ENCODE measurements around the gene CUBN.

CUBN gene

GRCh38 chr10:17047908-17048307 lies 81.7 kb downstream of the CUBN start:
- no peaks in the 10 kb centered on the region for H3K27me3 ChIP-seq (ENCODE audit: control insufficient read depth, insufficient read depth, low read length)
- no peak overlapping the region for H3K9ac ChIP-seq (ENCODE audit: low read depth, low read length)
- H3K4me1 ChIP-seq (ENCODE audit: control insufficient read depth, insufficient read depth, low read length), result no peaks in the 10 kb centered on the region
- H3K9me3 ChIP-seq (ENCODE audit: control insufficient read depth, insufficient read depth, low read length), result no peaks in the 10 kb centered on the region
- H3K4me3 ChIP-seq (ENCODE audit: low read depth, low read length), result no peak overlapping the region
- H3K36me3 ChIP-seq (ENCODE audit: control insufficient read depth, insufficient read depth, low read length), result no peaks in the 10 kb centered on the region

GRCh38 chr10:17046989-17047388 lies 82.6 kb downstream of the CUBN start:
- no peak overlapping the region for H3K4me3 ChIP-seq (ENCODE audit: low read depth, low read length)

GRCh38 chr10:17043586-17043985 lies 86.0 kb downstream of the CUBN start:
- Histone ChIP-seq H3K36me3 (ENCODE audit: control insufficient read depth, insufficient read depth, low read length) (no peaks in the 10 kb centered on the region), H3K9me3 (ENCODE audit: control insufficient read depth, insufficient read depth, low read length) (no peaks in the 10 kb centered on the region), H3K4me3 (ENCODE audit: low read depth, low read length) (no peak overlapping the region)

More at GRCh38 chr10:17046989-17047388, 82.6 kb downstream of the CUBN start:
- Histone ChIP-seq H3K9me3 (ENCODE audit: control insufficient read depth, insufficient read depth, low read length) (no peaks in the 10 kb centered on the region), H3K4me1 (ENCODE audit: control insufficient read depth, insufficient read depth, low read length) (no peaks in the 10 kb centered on the region), H3K9ac (ENCODE audit: low read depth, low read length) (no peak overlapping the region), H3K36me3 (ENCODE audit: control insufficient read depth, insufficient read depth, low read length) (no peaks in the 10 kb centered on the region), H3K27me3 (ENCODE audit: control insufficient read depth, insufficient read depth, low read length) (no peaks in the 10 kb centered on the region)

GRCh38 chr10:17041626-17042520 lies 87.7 kb downstream of the CUBN start:
- Histone ChIP-seq H3K4me1 (ENCODE audit: control insufficient read depth, insufficient read depth, low read length) (no peaks in the 10 kb centered on the region), H3K9me3 (ENCODE audit: control insufficient read depth, insufficient read depth, low read length) (no peaks in the 10 kb centered on the region), H3K9ac (ENCODE audit: low read depth, low read length) (no peak overlapping the region), H3K36me3 (ENCODE audit: control insufficient read depth, insufficient read depth, low read length) (no peaks in the 10 kb centered on the region), H3K27me3 (ENCODE audit: control insufficient read depth, insufficient read depth, low read length) (no peaks in the 10 kb centered on the region), H3K4me3 (ENCODE audit: low read depth, low read length) (no peak overlapping the region)

More at GRCh38 chr10:17043586-17043985, 86.0 kb downstream of the CUBN start:
- Histone ChIP-seq H3K9ac (ENCODE audit: low read depth, low read length) (no peak overlapping the region), H3K4me1 (ENCODE audit: control insufficient read depth, insufficient read depth, low read length) (no peaks in the 10 kb centered on the region), H3K27me3 (ENCODE audit: control insufficient read depth, insufficient read depth, low read length) (no peaks in the 10 kb centered on the region)

- no peaks in the 10 kb centered on the region for H3K36me3 ChIP-seq (ENCODE audit: control insufficient read depth, insufficient read depth, low read length)
- no peaks in the 10 kb centered on the region for H3K9me3 ChIP-seq (ENCODE audit: control insufficient read depth, insufficient read depth, low read length)
- H3K4me3 ChIP-seq (ENCODE audit: low read depth, low read length), result no peak overlapping the region
- H3K27me3 ChIP-seq (ENCODE audit: control insufficient read depth, insufficient read depth, low read length), result no peaks in the 10 kb centered on the region
- no peak overlapping the region for H3K9ac ChIP-seq (ENCODE audit: low read depth, low read length)
- H3K4me1 ChIP-seq (ENCODE audit: control insufficient read depth, insufficient read depth, low read length), result no peaks in the 10 kb centered on the region
Observed at GRCh38 chr10:17038627-17039026, 91.0 kb downstream of the CUBN start.

GRCh38 chr10:17037910-17038309 lies 91.7 kb downstream of the CUBN start:
- Histone ChIP-seq H3K36me3 (ENCODE audit: control insufficient read depth, insufficient read depth, low read length) (no peaks in the 10 kb centered on the region), H3K9me3 (ENCODE audit: control insufficient read depth, insufficient read depth, low read length) (no peaks in the 10 kb centered on the region), H3K4me3 (ENCODE audit: low read depth, low read length) (no peak overlapping the region), H3K27me3 (ENCODE audit: control insufficient read depth, insufficient read depth, low read length) (no peaks in the 10 kb centered on the region), H3K9ac (ENCODE audit: low read depth, low read length) (no peak overlapping the region), H3K4me1 (ENCODE audit: control insufficient read depth, insufficient read depth, low read length) (no peaks in the 10 kb centered on the region)

GRCh38 chr10:17035446-17035845 lies 94.2 kb downstream of the CUBN start:
- no peaks in the 10 kb centered on the region for H3K4me1 ChIP-seq (ENCODE audit: control insufficient read depth, insufficient read depth, low read length)
- no peak overlapping the region for H3K4me3 ChIP-seq (ENCODE audit: low read depth, low read length)

GRCh38 chr10:17033529-17034260 lies 95.9 kb downstream of the CUBN start:
- Histone ChIP-seq H3K27me3 (ENCODE audit: control insufficient read depth, insufficient read depth, low read length) (no peaks in the 10 kb centered on the region), H3K4me3 (ENCODE audit: low read depth, low read length) (no peak overlapping the region), H3K36me3 (ENCODE audit: control insufficient read depth, insufficient read depth, low read length) (no peaks in the 10 kb centered on the region), H3K9ac (ENCODE audit: low read depth, low read length) (no peak overlapping the region), H3K4me1 (ENCODE audit: control insufficient read depth, insufficient read depth, low read length) (no peaks in the 10 kb centered on the region), H3K9me3 (ENCODE audit: control insufficient read depth, insufficient read depth, low read length) (no peaks in the 10 kb centered on the region)

More at GRCh38 chr10:17035446-17035845, 94.2 kb downstream of the CUBN start:
- Histone ChIP-seq H3K9me3 (ENCODE audit: control insufficient read depth, insufficient read depth, low read length) (no peaks in the 10 kb centered on the region), H3K36me3 (ENCODE audit: control insufficient read depth, insufficient read depth, low read length) (no peaks in the 10 kb centered on the region), H3K9ac (ENCODE audit: low read depth, low read length) (no peak overlapping the region), H3K27me3 (ENCODE audit: control insufficient read depth, insufficient read depth, low read length) (no peaks in the 10 kb centered on the region)

GRCh38 chr10:17031637-17032635 lies 97.7 kb downstream of the CUBN start:
- H3K9me3 ChIP-seq (ENCODE audit: control insufficient read depth, insufficient read depth, low read length), result no peaks in the 10 kb centered on the region
- no peak overlapping the region for H3K9ac ChIP-seq (ENCODE audit: low read depth, low read length)
- no peaks in the 10 kb centered on the region for H3K27me3 ChIP-seq (ENCODE audit: control insufficient read depth, insufficient read depth, low read length)
- H3K36me3 ChIP-seq (ENCODE audit: control insufficient read depth, insufficient read depth, low read length), result no peaks in the 10 kb centered on the region
- H3K4me3 ChIP-seq (ENCODE audit: low read depth, low read length), result no peak overlapping the region
- H3K4me1 ChIP-seq (ENCODE audit: control insufficient read depth, insufficient read depth, low read length), result no peaks in the 10 kb centered on the region

- no peaks in the 10 kb centered on the region for H3K9me3 ChIP-seq (ENCODE audit: control insufficient read depth, insufficient read depth, low read length)
- H3K9ac ChIP-seq (ENCODE audit: low read depth, low read length), result no peak overlapping the region
- no peaks in the 10 kb centered on the region for H3K27me3 ChIP-seq (ENCODE audit: control insufficient read depth, insufficient read depth, low read length)
- no peak overlapping the region for H3K4me3 ChIP-seq (ENCODE audit: low read depth, low read length)
- no peaks in the 10 kb centered on the region for H3K36me3 ChIP-seq (ENCODE audit: control insufficient read depth, insufficient read depth, low read length)
- no peaks in the 10 kb centered on the region for H3K4me1 ChIP-seq (ENCODE audit: control insufficient read depth, insufficient read depth, low read length)
Observed at GRCh38 chr10:17029581-17030271, 99.9 kb downstream of the CUBN start.

GRCh38 chr10:17029239-17029580 lies 100.4 kb downstream of the CUBN start:
- no peak overlapping the region for H3K9ac ChIP-seq (ENCODE audit: low read depth, low read length)
- H3K36me3 ChIP-seq (ENCODE audit: control insufficient read depth, insufficient read depth, low read length), result no peaks in the 10 kb centered on the region
- H3K27me3 ChIP-seq (ENCODE audit: control insufficient read depth, insufficient read depth, low read length), result no peaks in the 10 kb centered on the region
- no peaks in the 10 kb centered on the region for H3K4me1 ChIP-seq (ENCODE audit: control insufficient read depth, insufficient read depth, low read length)
- no peaks in the 10 kb centered on the region for H3K9me3 ChIP-seq (ENCODE audit: control insufficient read depth, insufficient read depth, low read length)
- H3K4me3 ChIP-seq (ENCODE audit: low read depth, low read length), result no peak overlapping the region
